ENCODE data around the gene ALLC.

Gene ALLC

DNA sequence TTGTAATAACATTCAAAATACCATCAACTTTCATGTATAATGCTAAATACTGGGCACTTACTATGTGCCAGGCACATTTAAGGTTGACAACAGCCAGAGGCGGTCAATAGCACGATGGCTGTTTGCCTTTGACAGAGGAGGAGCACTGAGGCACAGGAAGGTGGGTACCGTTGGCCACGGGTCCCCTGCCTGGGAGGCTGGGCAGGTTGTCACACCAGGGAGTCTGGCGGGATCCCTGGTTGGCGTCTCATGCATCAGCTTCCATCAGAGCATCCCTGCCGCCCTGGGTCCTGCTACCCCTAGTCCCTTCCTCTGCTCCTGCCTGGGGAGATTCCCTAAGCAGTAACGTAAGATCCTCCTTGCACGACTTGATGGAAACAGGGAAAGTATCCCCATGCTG lies 19.4 kb downstream of the ALLC start:
- no peak for DNase-seq (ENCODE audit: low read depth in 2 of 2)

GRCh38 chr2:3678212-3678611 lies 20.2 kb downstream of the ALLC start:
- DNase-seq (ENCODE audit: low read depth in 2 of 2) = no peak

DNA sequence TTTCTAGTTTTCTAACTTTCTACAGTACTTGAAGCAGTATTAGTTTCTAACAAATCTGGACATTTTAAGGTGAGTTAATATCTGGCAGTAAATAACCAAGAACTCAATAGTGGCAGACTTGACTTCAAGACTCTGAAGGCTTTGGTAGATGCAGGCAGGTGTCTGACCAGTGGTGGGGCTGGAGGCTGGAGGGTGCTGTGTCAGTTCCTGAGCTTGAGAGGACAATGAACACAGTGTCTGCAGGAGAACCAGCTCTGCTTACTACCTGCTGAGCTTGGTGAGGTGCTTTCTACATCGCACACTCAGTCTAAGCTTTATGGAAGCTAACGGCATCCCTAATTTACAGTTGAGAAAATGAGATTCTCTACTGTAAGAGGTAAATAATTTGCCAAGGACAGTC lies 21.2 kb downstream of the ALLC start:
- DNase-seq (ENCODE audit: low read depth in 2 of 2) = no peak

GRCh38 chr2:3679616-3680393 lies 21.8 kb downstream of the ALLC start:
- DNase-seq (ENCODE audit: low read depth in 2 of 2) = no peak

- DNase-seq (ENCODE audit: low read depth in 2 of 2) = no peak
These were observed 22.7 kb downstream of the ALLC start for GRCh38 chr2:3680548-3681345.

DNA sequence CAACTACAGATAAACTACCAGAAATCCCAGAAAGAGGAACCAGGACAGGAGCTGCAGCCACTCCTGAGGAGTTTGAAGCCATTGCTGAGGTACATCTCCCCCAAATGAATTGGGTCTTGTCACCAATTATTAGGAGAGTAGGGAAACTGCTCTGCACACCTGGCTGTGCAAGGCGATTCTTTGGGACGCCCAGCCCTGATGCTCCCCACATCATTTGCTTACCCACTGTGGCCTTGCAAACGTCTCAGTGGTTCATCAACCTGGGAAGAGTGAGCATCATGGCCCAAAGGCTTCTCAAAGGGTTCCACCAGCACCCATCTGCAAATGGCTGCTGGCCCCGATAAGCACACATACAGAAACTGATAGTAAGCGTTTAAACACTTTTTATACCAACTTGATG lies 23.6 kb downstream of the ALLC start:
- no peak for DNase-seq (ENCODE audit: low read depth in 2 of 2)

GRCh38 chr2:3682811-3683210 lies 24.8 kb downstream of the ALLC start:
- no peak for DNase-seq (ENCODE audit: low read depth in 2 of 2)

DNA sequence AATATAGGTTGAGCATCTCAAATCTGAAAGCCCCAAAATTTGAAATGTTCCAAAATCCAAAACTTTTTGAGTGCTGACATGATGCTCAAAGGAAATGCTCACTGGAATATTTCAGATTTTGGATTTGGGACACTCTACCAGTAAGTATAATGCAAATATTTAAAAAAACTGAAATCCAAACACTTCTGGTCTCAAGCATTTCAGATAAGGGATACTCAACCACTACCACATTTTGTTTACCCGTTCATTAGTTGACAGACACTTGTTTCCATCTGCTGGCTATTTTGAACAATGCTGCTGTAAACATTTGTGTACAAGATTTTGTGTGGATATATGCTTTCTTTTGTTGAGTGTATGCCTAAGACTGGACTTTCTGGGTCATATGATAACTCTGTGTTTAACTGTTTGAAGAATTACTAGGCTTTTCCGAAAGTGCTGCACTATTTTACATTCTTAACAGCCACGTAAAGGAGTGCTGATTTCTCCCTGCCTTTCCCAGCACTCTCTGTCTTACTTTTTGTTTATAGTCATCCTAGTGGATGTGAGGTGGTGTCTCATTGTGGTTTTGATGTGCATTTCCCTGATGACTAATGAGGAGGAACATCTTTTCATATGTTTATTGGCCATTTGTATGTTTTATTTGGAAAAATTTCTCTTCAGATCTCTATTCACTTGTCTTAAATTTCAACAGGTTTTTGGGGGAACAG lies 25.9 kb downstream of the ALLC start:
- no peak for DNase-seq (ENCODE audit: low read depth in 2 of 2)

DNA sequence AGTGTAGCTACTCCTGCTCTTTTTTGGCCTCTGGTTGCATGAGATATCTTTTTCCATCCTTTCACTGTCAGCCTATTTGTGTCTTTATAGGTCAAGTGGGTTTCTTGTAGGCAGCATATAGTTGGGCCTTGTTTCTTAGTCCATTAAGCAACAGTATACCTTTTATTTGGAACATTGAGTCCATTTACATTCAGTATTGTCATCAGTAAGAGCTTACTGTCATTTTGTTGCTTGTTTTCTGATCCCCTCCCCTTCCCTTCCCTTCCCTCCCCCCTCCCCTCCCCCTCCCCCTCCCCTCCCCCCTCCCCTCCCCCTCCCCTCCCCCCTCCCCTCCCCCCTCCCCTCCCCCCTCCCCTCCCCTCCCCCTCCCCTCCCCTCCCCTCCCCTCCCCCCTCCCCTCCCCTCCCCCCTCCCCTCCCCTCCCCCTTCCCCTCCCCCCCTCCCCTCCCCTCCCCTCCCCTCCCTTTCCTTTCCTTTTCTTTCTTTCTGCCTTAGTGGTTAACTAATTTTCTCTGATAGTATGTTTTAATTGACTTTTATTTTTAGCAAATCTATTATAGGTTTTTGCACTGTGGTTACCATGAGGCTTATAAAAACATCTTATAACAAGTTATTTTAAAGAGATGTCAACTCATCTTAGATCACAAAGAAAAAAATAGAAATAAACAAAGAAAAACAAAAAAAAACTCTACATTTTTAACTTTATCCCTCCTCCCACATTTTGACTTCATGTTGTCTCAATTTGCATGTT lies 32.2 kb downstream of the ALLC start:
- no peak for DNase-seq (ENCODE audit: low read depth in 2 of 2)

- no peak for DNase-seq (ENCODE audit: low read depth in 2 of 2)
These were observed 34.4 kb downstream of the ALLC start for GRCh38 chr2:3692375-3692774.

DNA sequence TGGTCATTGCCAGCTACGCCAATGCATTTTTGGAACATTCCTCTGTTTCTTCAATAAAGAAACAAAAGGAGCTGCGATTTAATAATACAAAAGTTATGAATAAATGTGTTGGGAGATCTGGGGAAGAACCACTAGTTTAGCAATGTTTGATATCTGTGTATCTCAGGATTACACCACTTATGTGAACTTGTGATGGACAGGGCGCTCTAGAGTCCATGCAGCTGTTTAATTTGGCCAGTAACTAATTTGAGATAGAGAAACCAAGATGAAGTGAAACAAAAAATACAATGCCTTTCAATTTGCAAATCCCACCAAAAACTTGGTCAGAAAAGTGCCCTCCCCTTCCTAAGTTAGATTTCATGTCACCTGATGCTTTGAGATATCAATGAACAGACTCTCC lies 38.5 kb downstream of the ALLC start:
- DNase-seq (ENCODE audit: low read depth in 2 of 2) = no peak

DNA sequence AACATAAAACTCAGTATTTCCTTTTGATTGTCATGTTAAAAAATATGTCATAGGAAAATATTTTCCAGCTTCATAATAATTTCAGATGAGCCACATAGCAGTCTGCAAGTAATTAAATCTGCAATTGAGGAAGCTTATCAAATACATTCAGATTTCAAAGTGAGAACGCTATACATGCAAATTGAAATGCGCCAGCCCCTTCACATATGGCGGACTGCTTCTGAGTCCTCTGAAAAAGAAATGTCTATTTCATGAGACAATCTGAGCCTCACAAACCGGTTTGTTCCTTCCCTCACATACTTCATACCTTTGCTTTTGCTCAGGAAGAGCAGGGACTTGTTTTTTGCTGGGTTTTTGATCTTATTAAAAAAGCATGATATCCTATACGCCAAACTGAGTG lies 43.1 kb downstream of the ALLC start:
- DNase-seq (ENCODE audit: low read depth in 2 of 2) = no peak

DNA sequence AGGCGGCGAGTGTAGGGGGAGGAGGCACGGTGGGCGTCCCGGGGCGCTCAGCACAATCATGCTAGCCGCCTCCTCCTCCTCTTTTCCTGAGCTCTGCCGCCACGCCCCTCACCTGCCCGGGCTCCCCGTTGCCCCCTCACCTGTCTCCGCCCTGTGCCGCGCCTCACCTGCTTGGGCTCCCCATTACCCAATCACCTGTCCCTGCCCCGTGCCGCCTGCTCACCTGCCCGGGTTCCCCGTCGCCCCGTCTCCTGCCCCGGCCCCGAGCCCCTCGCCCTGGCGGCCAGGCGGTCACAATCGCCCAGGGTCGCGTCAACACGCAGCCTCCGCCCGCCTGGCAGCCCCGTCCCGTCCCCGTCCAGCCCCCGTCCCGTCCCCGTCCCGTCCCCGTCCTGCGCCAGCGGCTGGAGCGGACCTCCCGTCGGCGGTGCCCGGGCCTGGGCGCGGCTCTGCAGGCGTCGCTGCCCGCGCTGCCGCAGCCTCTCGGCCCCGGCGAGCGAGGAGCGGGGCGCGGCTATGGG lies 45.3 kb downstream of the ALLC start, which contains the start of gene DCDC2C:
DCDC2C (plus strand) TSS at position 340 of the 521 bp plus-strand sequence; CDS start at position 517, 177 bp downstream.
- DNase-seq (ENCODE audit: low read depth in 2 of 2) = no peak

DNA sequence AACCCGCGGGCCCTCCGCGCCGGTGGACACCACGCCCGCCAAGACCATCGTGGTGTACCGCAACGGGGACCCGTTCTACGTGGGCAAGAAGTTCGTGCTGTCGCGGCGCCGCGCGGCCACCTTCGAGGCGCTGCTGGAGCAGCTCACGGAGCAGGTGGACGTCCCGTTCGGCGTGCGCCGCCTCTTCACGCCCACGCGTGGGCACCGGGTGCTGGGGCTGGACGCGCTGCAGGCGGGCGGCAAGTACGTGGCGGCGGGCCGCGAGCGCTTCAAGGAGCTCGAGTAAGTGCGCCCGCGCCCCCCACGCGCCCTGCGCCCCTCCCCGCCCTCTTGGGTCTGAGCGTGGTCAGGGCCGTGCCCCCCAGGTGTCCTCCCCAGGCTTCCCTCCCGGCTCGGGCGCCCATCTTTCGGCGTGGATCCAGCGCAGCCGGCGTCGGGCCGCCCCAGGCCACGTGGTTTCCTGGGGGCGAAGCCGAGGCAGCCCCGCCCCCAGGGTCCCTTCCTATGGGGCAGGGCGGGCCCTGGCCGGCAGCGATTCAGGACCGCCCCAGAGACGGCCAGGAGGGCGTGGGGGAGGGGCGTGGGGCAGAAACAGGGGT lies 45.9 kb downstream of the ALLC start:
- no peak for DNase-seq (ENCODE audit: low read depth in 2 of 2)

DNA sequence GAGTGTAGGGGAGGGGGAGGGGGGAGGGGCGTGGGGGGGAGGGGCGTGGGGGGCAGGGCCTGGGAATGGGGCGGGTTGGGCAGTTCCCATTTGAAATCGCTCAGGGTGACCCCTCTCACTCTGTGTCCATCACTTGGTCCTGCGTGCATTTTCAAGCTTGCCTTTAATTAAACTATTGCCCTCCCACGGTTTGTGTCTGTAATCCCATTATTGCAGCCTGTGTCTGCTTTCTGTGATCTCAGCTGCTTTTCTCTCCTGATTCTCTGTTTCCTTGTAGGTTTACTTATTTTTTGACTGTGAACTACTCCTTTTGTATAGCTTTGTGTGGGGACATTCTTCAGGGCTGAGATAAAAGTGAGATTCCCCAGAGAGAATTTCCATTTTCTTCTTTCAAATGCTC lies 46.7 kb downstream of the ALLC start:
- DNase-seq (ENCODE audit: low read depth in 2 of 2) = no peak

DNA sequence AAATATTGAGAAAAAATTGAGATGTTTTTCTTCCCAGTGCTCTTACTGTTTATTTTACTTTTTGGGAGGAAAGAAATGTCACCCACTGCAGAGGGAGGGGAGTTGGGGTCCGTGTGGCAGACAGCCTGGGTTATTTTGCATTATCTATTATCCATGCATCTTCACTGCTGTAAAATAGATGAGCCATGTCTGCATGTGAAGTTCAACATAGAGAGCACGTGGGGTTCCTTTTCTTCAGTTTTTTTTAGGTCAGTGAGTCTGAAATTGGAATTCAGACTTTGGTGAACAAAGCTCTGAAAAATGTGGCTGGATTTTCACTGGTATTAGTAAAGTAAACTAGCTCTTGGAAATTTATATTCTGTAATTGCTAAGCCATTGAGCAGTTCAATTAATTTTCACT lies 47.8 kb downstream of the ALLC start:
- no peak for DNase-seq (ENCODE audit: low read depth in 2 of 2)

GRCh38 chr2:3706892-3707291 lies 48.9 kb downstream of the ALLC start:
- DNase-seq (ENCODE audit: low read depth in 2 of 2) = no peak

DNA sequence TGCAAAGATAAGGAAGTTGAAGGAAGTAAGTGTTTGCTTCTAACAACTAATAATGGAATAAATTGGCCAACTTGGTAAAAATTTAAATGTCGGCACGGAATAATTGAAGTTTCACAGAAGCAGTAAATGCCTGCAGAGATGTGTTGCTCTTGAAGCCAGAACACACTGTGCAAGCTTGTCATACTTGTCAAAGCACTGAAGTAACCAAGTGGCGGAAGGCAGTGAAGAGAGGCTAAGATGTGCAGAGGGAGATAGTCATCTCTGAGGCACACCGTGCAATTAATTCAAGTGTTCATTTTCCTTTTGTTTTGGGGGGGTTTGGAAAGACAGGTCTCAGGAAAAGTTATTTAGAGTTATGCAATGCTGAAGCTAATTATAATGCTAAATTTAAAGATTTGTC lies 50.6 kb downstream of the ALLC start:
- no peak for DNase-seq (ENCODE audit: low read depth in 2 of 2)

DNA sequence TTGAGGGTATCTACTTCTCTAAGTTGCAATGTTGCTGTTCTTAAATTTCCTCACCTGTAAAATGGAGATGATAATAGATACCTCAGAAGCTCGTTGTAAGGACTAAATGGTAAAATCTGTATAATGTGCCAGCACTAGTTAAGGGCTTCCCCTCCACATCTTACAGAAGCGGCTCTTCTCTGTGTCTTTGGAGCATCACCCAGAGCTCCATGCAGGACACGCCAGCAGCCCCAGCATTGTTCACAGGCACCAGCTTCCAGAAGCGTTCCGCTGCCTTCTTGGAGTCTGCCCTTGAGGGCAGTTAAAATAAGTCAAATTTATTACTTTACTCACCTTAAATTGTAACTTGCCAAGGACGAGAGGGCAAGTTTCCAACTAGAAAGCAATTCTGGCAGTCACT lies 51.2 kb downstream of the ALLC start:
- no peak for DNase-seq (ENCODE audit: low read depth in 2 of 2)

- DNase-seq (ENCODE audit: low read depth in 2 of 2) = no peak
These were observed 54.4 kb downstream of the ALLC start for GRCh38 chr2:3712424-3712823.

- no peak for DNase-seq (ENCODE audit: low read depth in 2 of 2)
These were observed 55.0 kb downstream of the ALLC start for GRCh38 chr2:3712831-3713503.
